ENCODE data around the gene SMG9.
"Not testable (repeated sequence)": the region's sequence is repeated elsewhere in the genome, so short reads cannot be mapped to it uniquely, and the experiment has no call there.

Gene SMG9

GRCh38 chr19:43688059-43688701 lies 66.6 kb downstream of the SMG9 start:
- DNase-seq: no peak

GRCh38 chr19:43687660-43687997 lies 67.1 kb downstream of the SMG9 start:
- DNase-seq: no peak

- no peak for DNase-seq
Measured at GRCh38 chr19:43684326-43684725, 70.4 kb downstream of the SMG9 start.

- no peak for DNase-seq
Measured at GRCh38 chr19:43683905-43684304, 70.9 kb downstream of the SMG9 start.

GRCh38 chr19:43682824-43683661 lies 71.7 kb downstream of the SMG9 start:
- no peak for DNase-seq

GRCh38 chr19:43682269-43682668 lies 72.5 kb downstream of the SMG9 start:
- DNase-seq: not testable (repeated sequence)

- DNase-seq: no peak
Measured at GRCh38 chr19:43681821-43682220, 72.9 kb downstream of the SMG9 start.

GRCh38 chr19:43678512-43679261 lies 76.1 kb downstream of the SMG9 start:
- DNase-seq: no peak
